Measurements from ENCODE around the gene LYPD1. TPM values are rescaled to one million over a fixed set of nuclear protein-coding genes. Genes with fewer than 3 reads are reported as not detected.

Gene LYPD1
- polyA plus RNA-seq, 1 experiment = 9.2 TPM

- no peak for TF ChIP-seq CTCF (IDR thresholded peaks at IDR 0.05; ENCODE audit: insufficient read depth, low read depth, low read length)
Measured at GRCh38 chr2:132595693-132596092, 74.3 kb downstream of the LYPD1 start.

GRCh38 chr2:132595186-132595585 lies 74.8 kb downstream of the LYPD1 start:
- no peaks in the 10 kb centered on the region for H3K36me3 ChIP-seq (ENCODE audit: control insufficient read depth, insufficient read depth, low read length)
- no peak overlapping the region for H3K4me3 ChIP-seq (ENCODE audit: low read depth, low read length)
- no peak for DNase-seq (ENCODE audit: low read depth)
- POLR2A ChIA-PET = no interaction called here
- TF ChIP-seq CTCF (IDR thresholded peaks at IDR 0.05; ENCODE audit: insufficient read depth, low read depth, low read length) = no peak
- CTCF ChIA-PET = no interaction called here
- no peaks in the 10 kb centered on the region; the same call in 1 of the 2 replicates for H3K27me3 ChIP-seq (ENCODE audit: control insufficient read depth, insufficient read depth, low read length)

More at GRCh38 chr2:132595693-132596092, 74.3 kb downstream of the LYPD1 start:
- Histone ChIP-seq H3K27me3 (ENCODE audit: control insufficient read depth, insufficient read depth, low read length) (no peaks in the 10 kb centered on the region; the same call in 1 of the 2 replicates), H3K4me3 (ENCODE audit: low read depth, low read length) (no peak overlapping the region), H3K36me3 (ENCODE audit: control insufficient read depth, insufficient read depth, low read length) (no peaks in the 10 kb centered on the region)
- POLR2A ChIA-PET = no interaction called here
- no peak for DNase-seq (ENCODE audit: low read depth)
- CTCF ChIA-PET = no interaction called here
